ENCODE data around the gene SLC35A5.

- no peak for TF ChIP-seq CTCF (IDR thresholded peaks at IDR 0.05)
- no peak for TF ChIP-seq POLR2AphosphoS5 (IDR thresholded peaks at IDR 0.05; ENCODE audit: low read depth, low read length)
- no peak for TF ChIP-seq TCF7L2 (IDR thresholded peaks at IDR 0.05; ENCODE audit: low read depth, low read length)
Observed at GRCh38 chr3:112632596-112632995, 70.8 kb downstream of the SLC35A5 start.
